Neural crest cell (in vitro differentiated cells): ENCODE measurements around the gene FLRT1. TPM values are rescaled to one million over a fixed set of nuclear protein-coding genes. Genes with fewer than 3 reads are reported as not detected.

Source experiments
- DNase-seq: peaks from one replicate; pipeline ENCODE4 v3.0.0; 2021; ENCODE audit warnings: low read depth, mixed read lengths, low spot score
- H3K27ac Mint-ChIP-seq: one replicate; pipeline ENCODE4 v1.8.0; 2021; ENCODE audit warnings: mild to moderate bottlenecking, mixed read lengths; ENCODE audit not compliant: unreplicated experiment
- H3K27me3 Mint-ChIP-seq: 2 replicates; pipeline ENCODE4 v1.8.0; 2021; ENCODE audit warnings: low read depth, mild to moderate bottlenecking, mixed read lengths
- H3K36me3 Mint-ChIP-seq: 2 replicates; pipeline ENCODE4 v1.8.0; 2021; ENCODE audit warnings: low read depth, mild to moderate bottlenecking, mixed read lengths
- H3K4me1 Mint-ChIP-seq: 2 replicates; pipeline ENCODE4 v1.8.0; 2021; ENCODE audit warnings: mixed read lengths
- H3K4me3 Mint-ChIP-seq: one replicate; pipeline ENCODE4 v1.8.0; 2021; ENCODE audit warnings: mild to moderate bottlenecking, mixed read lengths
- H3K9me3 Mint-ChIP-seq: 2 replicates; pipeline ENCODE4 v1.8.0; 2021; ENCODE audit warnings: mixed read lengths
- CTCF ChIP-seq: fragments of 200-600 bp; sonication (generic); conservative IDR thresholded peaks from 2 replicates; pipeline ENCODE4 v1.5.0; 2021; ENCODE audit warnings: antibody characterized with exemption, mild to moderate bottlenecking
- total RNA-seq: library from RNA; stranded (reverse); gene quantifications from 2 replicates; pipeline ENCODE4 v1.2.1, GENCODE V29; 2021

FLRT1 gene
- total RNA-seq, 1 donor from 2014 or later: 3.0 TPM

- DNase-seq: no peak
- Mint-ChIP-seq H3K27me3 (peaks cover 6% of the 10 kb centered on the region), H3K4me1 (peaks cover 33% of the 10 kb centered on the region), H3K4me3 (no peak overlapping the region), H3K27ac (no peak overlapping the region), H3K36me3 (no peaks in the 10 kb centered on the region), H3K9me3 (no peaks in the 10 kb centered on the region)
- TF ChIP-seq CTCF: no peak
Measured at GRCh38 chr11:64056861-64057260, 21.1 kb downstream of the FLRT1 start.

- Mint-ChIP-seq H3K36me3 (no peaks in the 10 kb centered on the region), H3K27me3 (peaks cover 11% of the 10 kb centered on the region), H3K4me1 (peaks cover 35% of the 10 kb centered on the region), H3K4me3 (no peak overlapping the region), H3K9me3 (no peaks in the 10 kb centered on the region), H3K27ac (no peak overlapping the region)
- TF ChIP-seq CTCF: no peak
- DNase-seq: no peak
Measured at GRCh38 chr11:64057890-64058289, 22.2 kb downstream of the FLRT1 start.

GRCh38 chr11:64058494-64058893 is 22.8 kb downstream of the FLRT1 start:
- TF ChIP-seq CTCF: no peak
- H3K9me3 Mint-ChIP-seq: no peaks in the 10 kb centered on the region
- H3K27me3 Mint-ChIP-seq: peaks cover 14% of the 10 kb centered on the region
- H3K4me3 Mint-ChIP-seq: no peak overlapping the region
- no peak overlapping the region for H3K27ac Mint-ChIP-seq
- H3K36me3 Mint-ChIP-seq: no peaks in the 10 kb centered on the region
- H3K4me1 Mint-ChIP-seq: peaks cover 39% of the 10 kb centered on the region
- DNase-seq: no peak

GRCh38 chr11:64059339-64060140 is 23.8 kb downstream of the FLRT1 start:
- H3K27me3 Mint-ChIP-seq: peaks cover 20% of the 10 kb centered on the region

GRCh38 chr11:64060263-64060860 is 24.6 kb downstream of the FLRT1 start:
- peaks cover 15% of the 10 kb centered on the region for H3K27me3 Mint-ChIP-seq
- H3K4me1 Mint-ChIP-seq: peaks cover 29% of the 10 kb centered on the region
- no peak for TF ChIP-seq CTCF
- DNase-seq: no peak
- no peaks in the 10 kb centered on the region for H3K9me3 Mint-ChIP-seq
- no peak overlapping the region for H3K27ac Mint-ChIP-seq
- H3K36me3 Mint-ChIP-seq: no peaks in the 10 kb centered on the region
- H3K4me3 Mint-ChIP-seq: no peak overlapping the region

More at GRCh38 chr11:64059339-64060140, 23.8 kb downstream of the FLRT1 start:
- Mint-ChIP-seq H3K4me1 (peaks cover 38% of the 10 kb centered on the region), H3K27ac (no peak overlapping the region), H3K36me3 (no peaks in the 10 kb centered on the region), H3K4me3 (no peak overlapping the region), H3K9me3 (no peaks in the 10 kb centered on the region)
- TF ChIP-seq CTCF: no peak
- no peak for DNase-seq
